Vagina (tissue), 2 donors: ENCODE data around the gene CHST10.

Experiments used
- POLR2A ChIP-seq, 2 donors: fragments of 450-650 bp; IDR thresholded peaks; one replicate each; pipeline ENCODE4 v1.6.1; 2017; ENCODE audit warnings: antibody characterized with exemption in 2 of 2, mild to moderate bottlenecking in 2 of 2, moderate library complexity in 2 of 2
- POLR2AphosphoS5 ChIP-seq, 2 donors: sonication (generic); formaldehyde crosslinking; IDR thresholded peaks; one replicate each; pipeline ENCODE4 v1.9.0; 2017; ENCODE audit warnings: antibody characterized with exemption in 2 of 2, mild to moderate bottlenecking in 2 of 2, low read depth in 1 of 2; ENCODE audit not compliant: insufficient read depth in 1 of 2
- TF ChIP-seq, protein P1 (sequence below), 3 experiments: fragments of 450-650 bp in 2 of 3; fragments of 200-600 bp in 1 of 3; sonication (generic) in 1 of 3; IDR thresholded peaks; one replicate each; pipeline ENCODE4 v1.5.1; 2017 to 2019; ENCODE audit warnings: antibody characterized with exemption in 3 of 3, mild to moderate bottlenecking in 2 of 3, moderate library complexity in 2 of 3

DNA sequence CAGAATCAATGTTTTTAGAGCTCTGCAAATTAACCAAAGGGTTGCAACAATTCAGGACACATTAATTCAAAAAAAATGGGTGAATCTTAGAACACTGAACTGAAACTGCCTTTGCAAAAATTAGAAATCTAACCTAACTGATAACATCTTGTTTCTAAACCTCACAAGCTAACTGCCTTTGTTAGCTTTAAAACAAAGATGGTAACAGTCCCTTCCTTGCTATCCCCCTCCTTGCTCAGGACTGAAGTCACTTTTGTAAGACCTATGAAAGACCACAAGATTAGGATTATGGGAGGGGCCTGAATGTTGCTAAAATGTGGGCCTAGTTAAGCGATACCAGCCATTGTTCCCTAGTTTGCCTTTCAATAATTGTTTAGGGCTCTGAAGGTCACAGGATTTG is 50.3 kb downstream of the CHST10 start:
- TF ChIP-seq, protein P1, sequence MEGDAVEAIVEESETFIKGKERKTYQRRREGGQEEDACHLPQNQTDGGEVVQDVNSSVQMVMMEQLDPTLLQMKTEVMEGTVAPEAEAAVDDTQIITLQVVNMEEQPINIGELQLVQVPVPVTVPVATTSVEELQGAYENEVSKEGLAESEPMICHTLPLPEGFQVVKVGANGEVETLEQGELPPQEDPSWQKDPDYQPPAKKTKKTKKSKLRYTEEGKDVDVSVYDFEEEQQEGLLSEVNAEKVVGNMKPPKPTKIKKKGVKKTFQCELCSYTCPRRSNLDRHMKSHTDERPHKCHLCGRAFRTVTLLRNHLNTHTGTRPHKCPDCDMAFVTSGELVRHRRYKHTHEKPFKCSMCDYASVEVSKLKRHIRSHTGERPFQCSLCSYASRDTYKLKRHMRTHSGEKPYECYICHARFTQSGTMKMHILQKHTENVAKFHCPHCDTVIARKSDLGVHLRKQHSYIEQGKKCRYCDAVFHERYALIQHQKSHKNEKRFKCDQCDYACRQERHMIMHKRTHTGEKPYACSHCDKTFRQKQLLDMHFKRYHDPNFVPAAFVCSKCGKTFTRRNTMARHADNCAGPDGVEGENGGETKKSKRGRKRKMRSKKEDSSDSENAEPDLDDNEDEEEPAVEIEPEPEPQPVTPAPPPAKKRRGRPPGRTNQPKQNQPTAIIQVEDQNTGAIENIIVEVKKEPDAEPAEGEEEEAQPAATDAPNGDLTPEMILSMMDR (IDR thresholded peaks at IDR 0.05), result no peak
- no peak for TF ChIP-seq POLR2AphosphoS5 (IDR thresholded peaks at IDR 0.05; ENCODE audit: insufficient read depth in 1 of 2, low read depth in 1 of 2)
- no peak for TF ChIP-seq POLR2A (IDR thresholded peaks at IDR 0.05)
